GM18868 (cell line): ENCODE results near the gene ICAM2.
"Not testable (repeated sequence)": the region's sequence is repeated elsewhere in the genome, so short reads cannot be mapped to it uniquely, and the experiment has no call there.

ENCODE experiments used
- ATAC-seq: cut with Tn5 transposase; IDR thresholded peaks from one replicate; pipeline ENCODE4 v1.9.1; 2021; ENCODE audit warnings: mild to moderate bottlenecking, moderate library complexity; ENCODE audit not compliant: unreplicated experiment

The ICAM2 gene

DNA sequence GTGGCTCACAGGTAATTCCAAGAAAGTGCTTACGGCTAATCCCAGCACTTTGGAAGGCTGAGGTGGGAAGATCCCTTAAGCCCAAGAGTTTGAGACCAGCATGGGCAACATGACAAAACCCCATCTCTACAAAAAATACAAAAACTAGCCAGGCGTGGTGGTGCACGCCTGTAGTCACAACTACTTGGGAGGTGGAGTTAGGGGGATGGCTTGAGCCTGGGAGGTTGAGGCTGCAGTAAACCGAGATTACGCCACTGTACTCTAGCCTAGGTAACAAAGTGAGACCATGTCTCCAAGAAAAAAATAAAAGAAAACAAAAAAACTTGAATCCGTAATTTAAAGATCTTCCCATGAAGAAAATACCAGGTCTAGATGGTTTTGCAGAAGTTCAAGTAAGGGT is 5.0 kb downstream of the ICAM2 start:
- no peak for ATAC-seq

DNA sequence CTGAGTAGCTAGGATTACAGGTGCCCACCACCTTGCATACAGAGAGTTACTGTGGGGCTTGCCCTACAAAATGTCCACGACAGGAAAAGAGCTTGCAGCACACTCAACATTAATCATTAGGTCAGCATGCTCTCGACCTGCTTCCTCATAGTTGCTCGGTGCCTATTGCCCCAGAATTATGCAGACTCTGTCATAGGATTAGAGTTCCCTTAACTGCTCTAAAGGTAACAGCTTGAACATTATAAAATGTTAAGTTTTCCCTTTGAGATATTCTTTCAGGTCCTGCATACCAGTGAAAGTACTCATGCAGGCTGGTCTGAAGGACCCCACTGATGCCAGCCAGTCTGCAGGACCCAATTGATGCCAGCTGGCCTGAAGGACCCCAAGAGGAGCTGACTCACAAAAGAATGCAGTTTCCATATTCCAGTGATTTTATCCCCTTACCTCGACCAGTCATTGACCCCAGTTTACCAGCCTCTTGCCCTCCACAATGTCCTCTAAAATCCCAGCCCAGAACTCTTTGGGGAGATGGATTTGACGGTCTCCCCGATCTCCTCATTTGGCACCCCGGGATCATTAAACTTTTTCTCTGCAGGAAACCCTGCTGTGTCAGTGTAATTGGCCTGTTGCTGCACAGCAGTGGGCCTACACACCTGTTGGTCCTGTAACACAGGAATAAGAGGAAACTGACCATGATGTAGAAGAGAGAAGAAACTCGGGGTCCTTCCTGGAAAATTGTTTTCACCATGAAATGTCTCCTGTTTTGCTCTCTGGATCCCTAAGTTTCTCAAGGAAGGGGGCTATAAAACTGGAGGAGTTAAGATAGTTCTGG is 10.6 kb downstream of the ICAM2 start:
- no peak for ATAC-seq

- no peak for ATAC-seq
Measured at GRCh38 chr17:64008830-64009229, 11.6 kb downstream of the ICAM2 start.

DNA sequence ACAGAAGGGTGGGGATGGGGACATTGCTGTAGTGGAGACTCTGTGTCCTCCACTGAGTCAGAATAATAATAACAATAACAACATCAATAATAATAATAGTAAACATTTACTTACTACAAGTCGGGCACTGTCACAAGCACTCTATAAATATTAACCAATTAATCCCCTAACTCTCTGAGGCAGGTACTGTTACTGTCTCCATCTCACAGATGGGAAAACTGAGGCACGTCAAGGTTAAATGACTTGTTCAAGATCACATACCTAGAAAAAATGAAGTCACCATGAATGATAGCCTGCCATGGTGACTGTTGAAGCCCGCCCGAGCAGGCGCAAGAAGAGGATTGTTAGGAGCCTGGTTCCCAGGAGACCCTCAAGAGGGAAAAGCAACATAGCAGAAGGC is 12.1 kb downstream of the ICAM2 start:
- ATAC-seq = no peak

DNA sequence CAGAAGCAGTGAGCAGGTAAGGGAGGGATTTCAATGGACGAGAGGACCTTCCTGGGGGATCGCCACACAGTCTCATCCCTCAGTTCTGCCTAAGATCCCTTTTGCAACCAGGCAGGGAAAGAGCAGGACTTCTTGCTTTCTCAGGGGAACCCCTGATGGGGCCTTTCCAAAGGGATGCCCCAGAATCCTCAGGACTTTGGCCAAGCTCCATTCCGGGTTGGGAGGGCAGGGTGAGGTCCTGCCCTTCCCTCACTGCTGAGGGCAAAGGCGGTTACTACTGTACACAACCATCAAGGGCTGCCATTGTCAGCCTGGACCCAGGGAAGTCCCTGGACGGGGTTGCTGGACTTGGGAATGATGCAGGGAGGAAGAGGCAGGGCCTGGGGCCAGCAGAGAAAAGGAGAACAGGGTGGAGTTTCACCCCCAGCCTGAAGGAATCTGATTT is 12.6 kb downstream of the ICAM2 start:
- ATAC-seq = no peak

- ATAC-seq = not testable (repeated sequence)
Measured at GRCh38 chr17:64007089-64007837, 13.2 kb downstream of the ICAM2 start.

GRCh38 chr17:64006361-64007088 is 13.9 kb downstream of the ICAM2 start:
- ATAC-seq = no peak

- no peak for ATAC-seq
Measured at GRCh38 chr17:64005734-64006167, 14.7 kb downstream of the ICAM2 start.

DNA sequence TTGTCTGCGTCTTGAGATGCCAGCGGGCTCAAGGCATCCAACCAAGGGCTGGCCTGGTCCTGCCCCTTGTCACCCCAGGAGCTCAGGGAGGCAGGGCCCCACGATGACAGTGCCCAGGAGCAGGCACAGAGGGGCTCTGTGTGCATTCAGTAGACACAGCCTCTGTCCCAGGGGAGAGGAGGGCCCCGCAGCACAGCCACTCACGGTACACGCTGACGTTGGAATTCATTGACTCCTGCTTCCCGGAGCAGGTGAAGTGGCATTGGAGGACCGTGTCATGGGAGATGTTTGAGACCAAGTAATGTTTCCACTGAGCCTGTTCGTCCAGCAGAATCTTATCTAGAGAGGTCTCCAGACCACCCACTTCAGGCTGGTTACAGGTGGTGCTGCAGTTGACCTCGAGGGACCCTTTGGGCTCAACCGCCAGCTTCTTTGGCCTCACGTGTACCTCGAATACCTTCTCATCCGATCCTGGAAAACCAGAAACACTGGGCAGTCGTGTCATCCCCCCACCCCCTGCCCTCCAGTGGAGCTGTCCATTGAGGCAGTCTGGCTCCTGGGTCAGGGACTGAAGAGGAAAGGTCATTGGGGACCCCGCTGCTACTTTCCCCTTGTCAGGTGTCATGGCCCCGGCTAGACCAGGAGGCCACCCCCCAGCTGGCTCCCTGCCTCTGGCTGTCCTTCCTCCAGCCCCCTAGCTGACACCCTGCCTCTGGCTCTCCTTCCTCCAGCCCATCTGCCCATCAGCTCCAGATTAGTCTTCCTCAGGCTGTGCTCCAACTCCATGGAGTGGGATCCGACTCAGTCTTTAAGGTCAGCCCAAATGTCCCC is 15.3 kb downstream of the ICAM2 start:
- no peak for ATAC-seq

GRCh38 chr17:64004218-64004770 is 16.1 kb downstream of the ICAM2 start:
- no peak for ATAC-seq

GRCh38 chr17:64003526-64004121 is 16.8 kb downstream of the ICAM2 start:
- ATAC-seq = no peak

GRCh38 chr17:64002658-64003525 is 17.5 kb downstream of the ICAM2 start:
- ATAC-seq = no peak

DNA sequence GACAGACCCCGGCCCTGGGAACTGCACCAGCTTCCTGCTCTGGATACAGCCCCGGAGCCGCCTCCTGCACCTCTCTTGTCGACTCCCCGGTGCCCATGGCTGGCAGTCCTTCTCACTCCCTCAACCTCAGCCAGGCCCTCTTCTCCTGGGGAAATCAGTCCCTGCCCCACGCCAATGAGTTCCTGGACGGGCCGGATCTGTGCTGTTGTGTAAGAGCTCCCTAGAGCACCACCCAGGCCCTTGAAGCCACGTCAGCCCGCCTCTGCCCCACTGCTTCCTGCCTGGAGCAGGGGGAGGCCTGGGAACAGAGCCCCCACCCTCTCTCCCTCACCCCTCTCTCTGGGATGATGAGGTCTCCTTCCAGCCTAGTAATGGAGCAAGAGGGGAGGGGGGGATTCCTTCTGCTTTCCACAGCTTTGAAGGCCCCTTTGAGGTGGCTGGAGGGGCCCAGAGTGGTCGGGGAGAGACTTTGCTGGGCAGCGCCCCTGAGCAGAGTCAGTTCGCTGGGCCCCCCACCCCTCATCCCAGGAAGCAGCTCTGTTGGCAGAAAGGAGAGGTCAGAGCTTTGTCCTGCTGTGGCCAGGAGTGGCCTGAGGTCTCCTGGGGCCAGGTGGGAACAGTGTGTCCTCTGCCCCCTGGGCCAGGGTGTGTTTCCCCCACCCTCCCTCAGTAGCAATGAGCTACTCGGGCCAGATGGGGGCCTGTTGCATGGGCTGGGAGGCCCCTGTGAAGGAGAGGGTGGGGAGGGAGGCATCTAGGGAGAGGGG is 18.5 kb downstream of the ICAM2 start:
- ATAC-seq = no peak

- no peak for ATAC-seq
Measured at GRCh38 chr17:64001091-64001579, 19.3 kb downstream of the ICAM2 start.

DNA sequence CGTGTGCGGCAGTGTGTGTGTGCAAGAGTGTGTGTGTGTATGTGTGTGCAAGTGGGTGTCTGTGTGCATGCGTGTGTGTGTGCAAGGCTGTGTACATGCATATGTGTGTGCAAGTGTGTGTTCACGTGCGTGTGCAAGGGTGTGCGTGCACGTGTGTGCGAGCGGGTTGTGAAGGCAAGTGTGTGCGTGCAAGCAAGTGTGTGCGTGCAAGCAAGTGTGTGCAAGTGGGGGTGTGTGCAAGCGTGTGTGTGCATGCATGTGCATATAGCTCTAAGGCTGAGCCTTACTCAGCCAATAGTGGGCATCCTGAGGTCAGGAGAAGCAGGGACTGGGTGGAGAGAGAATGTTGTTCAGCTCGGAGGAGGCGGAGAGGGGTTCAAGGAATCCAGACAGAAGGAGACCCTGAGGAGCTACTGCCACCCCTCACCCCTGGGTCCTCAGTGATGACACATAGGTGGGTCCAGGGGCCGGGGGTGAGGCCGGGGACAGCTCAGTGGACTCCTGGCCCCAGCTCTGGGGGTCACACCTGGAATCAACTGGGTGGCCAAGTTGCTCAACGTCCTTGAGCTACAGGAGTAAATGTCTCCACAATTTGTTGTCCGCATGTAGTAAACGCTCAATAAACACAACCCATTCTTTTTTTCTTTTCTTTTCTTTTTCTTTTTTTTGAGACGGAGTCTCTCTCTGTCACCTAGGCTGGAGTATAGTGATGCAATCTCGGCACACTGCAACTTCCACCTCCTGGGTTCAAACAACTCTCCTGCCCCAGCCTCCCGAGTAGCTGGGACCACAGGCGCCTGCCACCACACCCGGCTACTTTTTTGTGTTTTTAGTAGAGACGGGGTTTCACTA is 20.5 kb downstream of the ICAM2 start:
- ATAC-seq = no peak

DNA sequence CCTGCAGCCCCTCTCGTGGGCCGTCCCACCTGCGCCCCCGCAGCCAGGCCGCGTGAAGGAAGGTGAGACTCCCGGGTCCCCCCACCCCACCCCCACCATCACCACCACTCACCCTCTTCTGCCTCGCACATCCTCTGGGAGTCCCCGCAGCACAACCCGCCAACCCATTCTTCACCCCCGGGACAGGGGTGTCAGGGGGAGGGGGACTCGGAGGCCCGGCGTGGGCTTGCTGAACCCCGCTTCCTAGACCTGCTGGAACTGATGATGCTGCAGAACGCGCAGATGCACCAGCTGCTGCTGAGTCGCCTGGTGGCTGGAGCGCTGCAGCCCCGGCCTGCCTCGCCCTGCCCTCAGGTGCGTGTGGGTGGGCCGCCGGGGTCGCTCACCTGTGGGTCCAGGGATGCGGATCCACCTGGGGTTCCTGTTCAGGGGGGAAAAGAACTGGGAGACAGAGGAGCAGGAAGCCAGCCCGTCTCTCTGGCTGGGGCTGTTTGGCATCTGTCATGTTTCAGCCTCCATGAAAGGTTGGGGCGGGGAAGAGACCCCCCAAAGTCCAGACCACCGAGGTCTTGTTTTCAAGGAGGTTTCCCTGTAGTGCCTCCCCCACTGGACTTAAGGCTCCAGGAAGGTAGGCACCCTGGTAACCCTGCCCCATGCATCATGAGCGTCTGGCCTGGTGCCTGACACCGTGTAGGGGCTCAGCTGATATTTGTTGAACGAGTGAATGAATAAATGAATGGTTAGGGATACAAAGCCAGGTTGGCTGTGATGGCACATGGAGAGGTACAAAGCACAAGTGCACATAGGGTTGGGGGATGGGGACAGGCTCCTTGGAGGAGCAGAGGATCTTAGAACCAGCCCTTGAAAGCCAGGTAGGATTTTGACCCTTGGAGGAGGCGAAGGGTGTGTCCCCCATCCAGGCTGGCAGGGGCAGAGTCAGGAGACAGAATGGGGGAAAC is 21.4 kb downstream of the ICAM2 start:
- no peak for ATAC-seq
